ENCODE results near the gene NELL2.

Gene NELL2

DNA sequence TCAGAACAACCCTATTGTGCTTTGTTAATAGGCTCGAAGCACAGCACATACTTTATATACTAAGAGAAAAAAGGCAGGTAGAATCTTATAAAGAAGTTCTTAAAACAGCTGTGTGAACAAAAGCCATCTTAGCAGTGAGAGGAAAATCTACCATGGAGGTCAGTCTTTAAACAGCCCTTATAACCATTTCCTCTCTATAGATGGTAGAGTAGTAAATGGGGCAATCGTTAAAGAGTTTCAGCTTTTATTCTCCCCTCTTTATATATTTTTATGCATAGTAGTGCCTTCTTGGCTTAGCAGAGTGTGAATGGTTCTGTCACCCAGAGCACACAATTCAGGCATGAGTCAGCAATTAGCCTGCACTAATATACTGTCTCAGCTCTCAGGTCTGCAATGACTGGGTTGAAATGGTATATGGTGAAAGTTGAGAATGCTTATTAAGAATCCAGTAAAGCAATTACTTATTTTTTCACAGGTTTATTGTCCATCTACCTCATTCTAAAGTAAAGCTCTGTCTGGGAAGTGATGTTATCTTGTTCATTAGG is 305.0 kb downstream of the NELL2 start:
- Mint-ChIP-seq H3K9me3 (no peaks in the 10 kb centered on the region), H3K36me3 (ENCODE audit: low read depth) (no peaks in the 10 kb centered on the region), H3K27me3 (ENCODE audit: low read depth) (no peaks in the 10 kb centered on the region), H3K4me3 (no peak overlapping the region), H3K4me1 (ENCODE audit: low read depth) (no peaks in the 10 kb centered on the region), H3K27ac (no peak overlapping the region)
- no peak for DNase-seq (ENCODE audit: low spot score)

DNA sequence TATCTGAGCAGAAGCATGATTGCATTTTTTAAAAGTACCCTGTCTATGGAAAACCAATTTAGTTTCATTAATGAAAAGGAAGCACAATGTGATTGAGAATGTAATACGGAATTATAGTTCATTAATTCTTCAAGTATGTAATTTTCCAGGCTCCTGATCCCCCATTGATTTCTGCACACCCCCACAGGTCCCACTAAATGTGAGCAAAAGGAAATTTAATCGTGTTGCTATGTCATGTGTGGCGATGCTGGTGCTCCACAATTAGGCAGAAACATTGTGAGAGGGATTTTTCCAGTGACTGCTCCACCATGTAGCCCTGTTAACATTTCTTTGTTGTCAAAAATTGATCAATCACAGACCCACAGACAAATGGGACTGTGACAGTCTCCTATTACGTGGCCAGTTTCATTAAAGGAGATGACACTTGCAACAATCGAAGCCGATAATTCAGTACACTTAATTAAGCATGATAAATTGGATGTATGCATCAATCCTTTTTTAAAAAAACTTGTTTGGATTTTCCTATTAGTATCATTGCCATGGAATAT is 306.0 kb downstream of the NELL2 start:
- no peaks in the 10 kb centered on the region for H3K36me3 Mint-ChIP-seq (ENCODE audit: low read depth)
- H3K4me3 Mint-ChIP-seq: no peak overlapping the region

DNA sequence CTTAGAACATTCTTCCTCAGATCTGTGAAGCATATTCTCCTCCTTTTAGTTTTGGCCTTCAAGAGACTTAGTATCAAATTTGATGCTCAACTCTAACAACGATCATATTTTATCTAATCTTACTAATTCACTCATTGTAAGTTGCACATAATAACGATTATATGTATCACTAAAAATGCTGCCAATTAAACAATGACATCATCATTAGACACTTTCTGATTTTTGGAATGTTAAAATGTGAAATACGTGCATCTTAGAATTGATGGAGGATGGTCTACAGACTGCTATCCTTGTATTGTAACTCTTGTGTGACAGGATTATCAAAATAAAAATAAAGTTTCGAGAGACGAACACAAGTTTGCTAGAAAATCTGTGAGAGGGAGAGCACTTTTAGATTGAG is 311.0 kb downstream of the NELL2 start:
- H3K4me3 Mint-ChIP-seq: no peak overlapping the region
- no peaks in the 10 kb centered on the region for H3K36me3 Mint-ChIP-seq (ENCODE audit: low read depth)
- peaks cover 3% of the 10 kb centered on the region for H3K9me3 Mint-ChIP-seq
- H3K27me3 Mint-ChIP-seq (ENCODE audit: low read depth): no peaks in the 10 kb centered on the region
- H3K27ac Mint-ChIP-seq: no peak overlapping the region
- DNase-seq (ENCODE audit: low spot score): no peak
- no peaks in the 10 kb centered on the region for H3K4me1 Mint-ChIP-seq (ENCODE audit: low read depth)

More for the DNA sequence above, 306.0 kb downstream of the NELL2 start:
- H3K9me3 Mint-ChIP-seq: no peaks in the 10 kb centered on the region
- H3K4me1 Mint-ChIP-seq (ENCODE audit: low read depth): no peaks in the 10 kb centered on the region
- no peaks in the 10 kb centered on the region for H3K27me3 Mint-ChIP-seq (ENCODE audit: low read depth)
- no peak for DNase-seq (ENCODE audit: low spot score)
- no peak overlapping the region for H3K27ac Mint-ChIP-seq

DNA sequence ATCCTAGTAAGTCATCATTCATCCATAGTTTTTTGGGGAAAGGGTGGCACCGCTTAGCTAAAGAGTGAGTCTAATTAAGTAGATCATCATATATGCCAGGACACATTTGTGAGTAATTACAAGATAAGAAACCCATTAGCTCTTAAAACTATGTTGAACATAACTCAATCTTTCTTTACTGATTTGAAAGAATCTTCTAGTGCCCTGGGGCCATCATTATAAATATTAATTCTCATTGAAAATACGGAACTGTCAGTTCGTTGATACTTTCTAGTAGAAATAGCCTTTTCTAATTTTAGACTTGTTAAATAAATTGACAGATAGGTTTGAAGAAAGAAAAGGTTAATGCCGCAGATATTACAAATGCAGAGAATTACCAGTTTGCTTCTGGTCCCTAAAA is 312.6 kb downstream of the NELL2 start:
- H3K36me3 Mint-ChIP-seq (ENCODE audit: low read depth): no peaks in the 10 kb centered on the region
- peaks cover 7% of the 10 kb centered on the region for H3K9me3 Mint-ChIP-seq
- no peaks in the 10 kb centered on the region for H3K27me3 Mint-ChIP-seq (ENCODE audit: low read depth)
- no peak overlapping the region for H3K27ac Mint-ChIP-seq
- no peak for DNase-seq (ENCODE audit: low spot score)
- H3K4me1 Mint-ChIP-seq (ENCODE audit: low read depth): no peaks in the 10 kb centered on the region
- no peak overlapping the region for H3K4me3 Mint-ChIP-seq

DNA sequence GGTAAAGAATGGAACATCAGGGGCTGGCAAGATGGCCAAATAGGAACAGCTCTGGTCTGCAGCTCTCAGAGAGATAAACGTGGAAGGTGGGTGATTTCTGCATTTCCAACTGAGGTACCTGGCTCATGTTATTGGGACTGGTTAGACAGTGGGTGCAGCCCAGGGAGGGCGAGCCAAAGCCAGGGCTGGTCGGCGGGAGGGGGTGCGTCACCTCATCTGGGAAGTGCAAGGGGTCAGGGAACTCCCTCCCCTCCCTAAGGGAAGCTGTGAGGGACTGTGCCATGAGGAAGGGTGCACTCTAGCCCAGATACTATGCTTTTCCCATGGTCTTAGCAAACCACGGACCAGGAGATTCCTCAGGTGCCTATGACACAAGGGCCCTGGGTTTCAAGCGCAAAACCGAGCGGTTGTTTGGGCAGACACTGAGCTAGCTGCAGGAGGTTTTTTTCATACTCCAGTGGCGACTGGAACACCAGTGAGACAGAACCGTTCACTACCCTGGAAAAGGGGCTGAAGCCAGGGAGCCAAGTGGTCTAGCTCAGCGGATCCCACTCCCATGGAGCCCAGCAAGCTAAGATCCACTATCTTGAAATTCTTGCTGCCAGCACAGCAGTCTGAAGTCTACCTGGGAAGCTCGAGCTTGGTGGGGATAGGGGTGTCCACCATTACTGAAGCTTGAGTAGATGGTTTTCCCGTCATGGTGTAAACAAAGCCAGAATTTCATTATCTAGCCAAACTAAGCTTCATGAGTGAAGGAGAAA is 317.6 kb downstream of the NELL2 start:
- H3K27me3 Mint-ChIP-seq (ENCODE audit: low read depth): no peaks in the 10 kb centered on the region
- H3K4me1 Mint-ChIP-seq (ENCODE audit: low read depth): no peaks in the 10 kb centered on the region
- H3K27ac Mint-ChIP-seq: no peak overlapping the region
- no peaks in the 10 kb centered on the region for H3K36me3 Mint-ChIP-seq (ENCODE audit: low read depth)
- peaks cover 14% of the 10 kb centered on the region for H3K9me3 Mint-ChIP-seq
- no peak overlapping the region for H3K4me3 Mint-ChIP-seq
- no peak for DNase-seq (ENCODE audit: low spot score)

DNA sequence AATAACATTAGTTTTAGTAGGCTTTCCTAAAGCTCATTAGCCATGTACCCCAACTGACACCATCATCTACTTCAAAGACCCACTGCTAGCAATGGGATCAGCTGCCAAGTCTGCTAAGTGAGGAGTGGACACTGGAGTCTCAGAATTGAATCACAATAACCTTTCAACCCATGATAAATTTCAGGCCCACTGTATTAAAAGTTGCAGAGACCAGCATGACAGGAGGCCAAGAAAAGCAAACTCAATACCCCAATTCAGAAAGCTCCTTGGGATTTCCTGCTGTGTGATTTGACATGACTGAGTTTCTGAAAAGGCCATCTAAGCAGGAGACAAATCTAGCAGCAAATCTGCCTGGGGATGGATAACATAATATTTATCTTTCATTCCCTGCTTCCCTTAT is 320.7 kb downstream of the NELL2 start:
- peaks cover 2% of the 10 kb centered on the region for H3K4me1 Mint-ChIP-seq (ENCODE audit: low read depth)
- H3K9me3 Mint-ChIP-seq: peaks cover 14% of the 10 kb centered on the region
- H3K36me3 Mint-ChIP-seq (ENCODE audit: low read depth): no peaks in the 10 kb centered on the region
- no peak for DNase-seq (ENCODE audit: low spot score)
- H3K4me3 Mint-ChIP-seq: no peak overlapping the region
- no peak overlapping the region for H3K27ac Mint-ChIP-seq
- no peaks in the 10 kb centered on the region for H3K27me3 Mint-ChIP-seq (ENCODE audit: low read depth)

DNA sequence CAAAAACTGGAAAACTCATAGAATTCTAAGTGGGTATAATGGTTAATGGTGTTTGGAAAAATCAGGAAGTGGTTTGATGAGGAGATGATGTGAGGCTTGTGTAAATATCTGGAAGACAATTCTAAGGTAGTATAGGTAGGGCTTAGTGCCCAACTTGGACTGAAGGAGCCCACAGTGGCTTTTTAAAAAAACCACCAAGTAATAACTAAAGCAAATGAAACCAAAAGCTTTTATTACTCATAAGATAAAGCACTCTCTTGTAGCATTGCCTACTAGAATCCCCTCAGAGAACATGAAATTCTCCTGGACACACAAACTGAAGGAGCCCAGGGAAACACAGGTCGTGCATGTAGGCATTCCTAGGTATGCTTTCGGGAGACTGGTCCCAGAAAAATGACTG is 324.5 kb downstream of the NELL2 start:
- Mint-ChIP-seq H3K4me1 (ENCODE audit: low read depth) (peaks cover 2% of the 10 kb centered on the region), H3K4me3 (no peak overlapping the region), H3K27ac (no peak overlapping the region), H3K27me3 (ENCODE audit: low read depth) (no peaks in the 10 kb centered on the region), H3K9me3 (no peaks in the 10 kb centered on the region), H3K36me3 (ENCODE audit: low read depth) (no peaks in the 10 kb centered on the region)
- no peak for DNase-seq (ENCODE audit: low spot score)

DNA sequence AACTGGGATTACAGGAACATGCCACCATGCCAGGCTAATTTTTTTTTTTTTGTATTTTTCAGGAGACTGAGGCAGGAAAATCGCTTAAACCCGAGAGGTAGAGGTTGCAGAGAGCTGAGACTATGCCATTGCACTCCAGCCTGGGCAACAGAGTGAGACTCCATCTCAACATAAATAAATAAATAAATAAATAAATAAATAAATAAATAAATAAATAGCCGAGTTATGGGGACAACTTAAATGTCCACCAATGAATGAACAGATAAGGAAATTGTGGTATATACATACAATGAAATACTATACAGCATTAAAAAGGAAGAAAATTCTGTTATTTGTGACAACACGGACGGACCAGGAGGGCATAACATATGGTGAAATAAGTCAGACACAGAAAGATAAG is 325.7 kb downstream of the NELL2 start:
- no peak for DNase-seq (ENCODE audit: low spot score)
- no peaks in the 10 kb centered on the region for H3K36me3 Mint-ChIP-seq (ENCODE audit: low read depth)
- peaks cover 2% of the 10 kb centered on the region for H3K4me1 Mint-ChIP-seq (ENCODE audit: low read depth)
- H3K9me3 Mint-ChIP-seq: no peaks in the 10 kb centered on the region
- H3K4me3 Mint-ChIP-seq: no peak overlapping the region
- no peaks in the 10 kb centered on the region for H3K27me3 Mint-ChIP-seq (ENCODE audit: low read depth)
- no peak overlapping the region for H3K27ac Mint-ChIP-seq

DNA sequence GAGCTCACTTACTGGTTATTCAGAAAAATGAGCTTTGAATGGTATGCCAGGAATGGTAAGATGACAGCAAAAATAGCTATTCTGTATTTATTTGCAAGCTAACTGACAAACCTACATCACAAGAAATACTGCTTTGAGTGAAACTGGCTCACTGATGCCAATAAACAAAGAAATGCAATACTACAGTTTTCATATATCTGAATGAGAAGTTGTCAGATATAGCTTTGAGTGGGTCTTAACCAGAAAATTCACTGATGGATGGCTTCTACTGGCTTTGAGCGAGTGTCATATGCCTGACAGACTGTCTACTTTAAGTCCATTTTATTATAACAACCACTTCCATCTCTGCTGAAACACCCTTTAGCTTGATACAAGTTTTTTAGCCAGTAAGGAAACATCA is 330.1 kb downstream of the NELL2 start:
- H3K27ac Mint-ChIP-seq: no peak overlapping the region
- no peaks in the 10 kb centered on the region for H3K4me1 Mint-ChIP-seq (ENCODE audit: low read depth)
- H3K4me3 Mint-ChIP-seq: no peak overlapping the region
- H3K36me3 Mint-ChIP-seq (ENCODE audit: low read depth): no peaks in the 10 kb centered on the region
- no peak for DNase-seq (ENCODE audit: low spot score)
- H3K9me3 Mint-ChIP-seq: no peaks in the 10 kb centered on the region
- H3K27me3 Mint-ChIP-seq (ENCODE audit: low read depth): no peaks in the 10 kb centered on the region

DNA sequence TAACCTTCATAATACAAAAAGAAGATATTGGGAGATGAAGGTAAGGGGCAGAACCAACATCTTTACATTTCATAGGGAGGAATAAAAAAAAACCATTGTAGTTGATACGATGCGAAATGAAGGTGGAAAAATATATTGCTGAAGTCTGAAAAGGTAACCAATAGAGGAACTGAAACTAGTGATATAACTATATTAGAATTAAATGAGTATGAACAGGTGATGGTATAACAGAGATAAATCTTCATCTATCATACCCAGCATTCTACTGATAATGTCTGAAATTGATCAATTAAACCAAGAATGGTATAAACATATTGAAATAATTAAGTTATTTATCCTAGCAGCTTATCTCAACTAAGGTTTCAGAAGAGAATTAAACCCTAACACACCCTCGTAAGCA is 332.1 kb downstream of the NELL2 start:
- no peak overlapping the region for H3K27ac Mint-ChIP-seq
- H3K9me3 Mint-ChIP-seq: no peaks in the 10 kb centered on the region
- H3K36me3 Mint-ChIP-seq (ENCODE audit: low read depth): no peaks in the 10 kb centered on the region
- H3K27me3 Mint-ChIP-seq (ENCODE audit: low read depth): no peaks in the 10 kb centered on the region
- no peaks in the 10 kb centered on the region for H3K4me1 Mint-ChIP-seq (ENCODE audit: low read depth)
- no peak for DNase-seq (ENCODE audit: low spot score)
- H3K4me3 Mint-ChIP-seq: no peak overlapping the region

DNA sequence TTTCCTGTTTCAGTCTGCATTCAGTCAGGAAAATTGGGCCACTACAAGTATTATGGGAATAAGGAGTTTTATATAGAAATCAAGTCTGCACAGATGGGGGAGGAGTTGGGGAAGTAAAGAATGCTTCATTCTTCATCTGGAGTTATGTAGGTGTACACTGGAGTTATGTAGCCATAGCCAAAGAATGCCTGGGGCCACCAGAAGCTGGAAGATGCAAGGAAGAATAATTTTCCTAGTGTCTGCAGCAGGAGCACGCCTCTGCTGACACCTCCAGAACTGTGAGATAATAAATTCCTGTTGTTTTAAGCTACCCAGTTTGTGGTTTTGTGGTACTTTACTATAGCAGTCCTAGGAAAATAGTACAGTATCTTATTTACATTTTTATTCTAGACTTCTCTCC is 333.4 kb downstream of the NELL2 start:
- Mint-ChIP-seq H3K9me3 (no peaks in the 10 kb centered on the region), H3K27me3 (ENCODE audit: low read depth) (no peaks in the 10 kb centered on the region), H3K36me3 (ENCODE audit: low read depth) (no peaks in the 10 kb centered on the region), H3K4me3 (no peak overlapping the region), H3K27ac (no peak overlapping the region), H3K4me1 (ENCODE audit: low read depth) (no peaks in the 10 kb centered on the region)
- DNase-seq (ENCODE audit: low spot score): no peak

DNA sequence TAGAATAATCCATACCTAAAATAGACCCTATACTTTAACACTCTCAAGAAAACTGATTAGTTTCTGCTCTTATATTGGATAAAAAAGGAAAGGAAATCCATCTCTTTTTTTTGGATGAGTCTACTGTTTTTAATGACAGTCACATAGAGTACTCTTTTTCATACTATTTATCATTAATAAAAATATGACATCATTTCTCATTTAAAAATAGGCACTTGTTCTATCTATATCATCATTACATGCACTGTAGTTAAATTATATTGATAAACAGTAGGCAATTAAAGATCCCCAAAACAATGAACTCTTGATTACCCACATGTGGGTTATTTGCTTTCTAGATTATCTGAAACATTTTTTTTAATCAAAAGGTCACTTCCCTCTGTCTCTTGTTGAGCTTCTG is 338.8 kb downstream of the NELL2 start:
- no peak overlapping the region for H3K27ac Mint-ChIP-seq
- no peaks in the 10 kb centered on the region for H3K27me3 Mint-ChIP-seq (ENCODE audit: low read depth)
- DNase-seq (ENCODE audit: low spot score): no peak
- no peaks in the 10 kb centered on the region for H3K36me3 Mint-ChIP-seq (ENCODE audit: low read depth)
- no peak overlapping the region for H3K4me3 Mint-ChIP-seq
- H3K9me3 Mint-ChIP-seq: no peaks in the 10 kb centered on the region
- no peaks in the 10 kb centered on the region for H3K4me1 Mint-ChIP-seq (ENCODE audit: low read depth)

DNA sequence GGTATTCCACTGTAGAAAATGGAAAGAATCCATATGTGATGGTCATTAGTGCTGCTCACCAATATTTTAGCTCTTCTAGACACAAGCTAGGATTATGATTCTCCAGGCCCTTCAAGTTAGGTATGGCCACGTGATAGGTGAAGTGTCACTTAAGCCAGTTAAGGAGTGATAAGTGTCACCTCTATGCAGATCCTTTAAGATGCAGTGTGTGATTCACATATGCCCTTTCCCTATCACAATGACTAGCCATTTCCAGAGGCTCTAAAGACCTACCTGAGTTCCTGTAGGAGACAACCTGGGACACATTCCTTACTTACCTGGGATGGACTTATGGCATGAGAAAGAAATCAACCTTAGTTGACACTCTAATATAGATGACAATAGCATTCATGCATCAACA is 343.2 kb downstream of the NELL2 start:
- DNase-seq (ENCODE audit: low spot score): no peak
- Mint-ChIP-seq H3K4me3 (no peak overlapping the region), H3K27ac (no peak overlapping the region)

DNA sequence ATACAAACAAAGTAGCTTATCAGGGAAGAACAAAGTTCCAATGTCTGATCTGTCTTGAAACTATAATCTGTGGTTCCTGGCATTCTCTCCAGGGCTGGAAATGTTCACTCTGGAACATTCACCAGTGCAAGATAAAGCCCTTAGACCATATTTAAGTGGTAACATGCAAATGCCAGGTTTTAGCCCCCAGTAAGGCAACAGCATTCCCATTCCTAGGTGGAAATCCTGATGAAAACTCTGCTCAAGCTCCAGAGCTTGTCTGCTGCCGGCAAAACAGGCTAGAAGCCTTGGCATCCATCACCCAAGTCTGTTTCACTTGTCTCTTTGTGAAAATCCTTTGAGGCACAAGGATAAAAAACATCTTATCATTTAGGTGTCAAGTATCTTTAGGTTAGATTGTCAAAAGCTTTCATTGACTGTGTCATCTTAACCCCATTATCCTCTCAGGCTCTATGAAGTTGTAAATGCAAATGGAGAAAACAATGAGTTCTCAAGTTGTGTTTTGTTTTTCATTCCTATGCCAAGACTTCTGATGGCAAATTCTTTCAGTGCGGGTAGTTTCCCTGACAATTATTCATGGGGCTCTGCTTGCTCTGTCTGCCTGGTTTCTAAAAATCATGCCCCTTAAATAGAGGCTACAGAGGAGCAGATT is 344.7 kb downstream of the NELL2 start:
- Mint-ChIP-seq H3K36me3 (ENCODE audit: low read depth) (no peaks in the 10 kb centered on the region), H3K4me3 (no peak overlapping the region), H3K27ac (no peak overlapping the region), H3K27me3 (ENCODE audit: low read depth) (no peaks in the 10 kb centered on the region), H3K4me1 (ENCODE audit: low read depth) (no peaks in the 10 kb centered on the region), H3K9me3 (no peaks in the 10 kb centered on the region)
- no peak for DNase-seq (ENCODE audit: low spot score)

More for the DNA sequence above, 343.2 kb downstream of the NELL2 start:
- no peaks in the 10 kb centered on the region for H3K36me3 Mint-ChIP-seq (ENCODE audit: low read depth)
- H3K4me1 Mint-ChIP-seq (ENCODE audit: low read depth): no peaks in the 10 kb centered on the region
- H3K9me3 Mint-ChIP-seq: no peaks in the 10 kb centered on the region
- H3K27me3 Mint-ChIP-seq (ENCODE audit: low read depth): no peaks in the 10 kb centered on the region
